SKM-1 treated with dmso at 0.1 percent for 144 hours (cell line): ENCODE data around the gene ZNF814.
"Not testable (repeated sequence)": the region's sequence is repeated elsewhere in the genome, so short reads cannot be mapped to it uniquely, and the experiment has no call there.

Source experiments
- DNase-seq: peaks from one replicate; lab custom pipeline; 2025; ENCODE audit not compliant: unreplicated experiment; lab: John Stamatoyannopoulos, UW

The ZNF814 gene

DNA sequence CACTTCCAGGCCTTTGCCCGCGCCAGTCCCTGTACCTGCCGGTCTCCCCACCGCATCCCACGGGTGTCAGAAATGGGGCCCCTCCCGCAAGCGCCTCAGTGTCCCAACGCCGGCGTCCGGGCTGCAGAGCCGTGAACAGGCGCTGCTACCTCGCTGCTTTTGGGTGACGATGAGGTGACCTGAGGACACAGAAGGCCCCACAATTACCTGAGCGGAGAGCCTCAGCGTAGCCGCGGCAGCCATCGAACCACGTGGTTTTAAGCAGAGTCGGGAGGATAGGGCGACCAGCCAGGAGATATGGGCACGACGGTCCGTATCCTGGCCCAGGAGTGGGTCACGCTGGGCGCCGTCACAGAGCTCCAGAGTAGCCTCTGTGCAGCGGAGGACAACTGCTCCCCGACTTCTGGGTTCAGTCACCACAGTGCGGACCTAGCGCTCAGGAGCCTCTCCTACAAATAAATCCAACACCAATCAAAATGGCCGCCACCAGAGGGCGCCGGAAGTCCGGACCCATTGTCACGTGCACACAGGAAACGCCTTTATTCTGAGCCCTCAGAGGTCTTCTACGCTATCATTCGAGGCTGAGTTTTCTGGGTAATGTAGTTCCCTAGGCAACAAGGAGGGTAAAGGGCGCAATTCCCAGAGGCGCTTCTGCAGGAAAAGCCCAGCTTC lies at the start of gene ZNF814:
Gene ZNF814, minus strand, starts transcription at position 478 of the 672 bp plus-strand sequence. Its CDS starts 235 bp downstream, at position 243.
- DNase-seq = peak; percentile 36

DNA sequence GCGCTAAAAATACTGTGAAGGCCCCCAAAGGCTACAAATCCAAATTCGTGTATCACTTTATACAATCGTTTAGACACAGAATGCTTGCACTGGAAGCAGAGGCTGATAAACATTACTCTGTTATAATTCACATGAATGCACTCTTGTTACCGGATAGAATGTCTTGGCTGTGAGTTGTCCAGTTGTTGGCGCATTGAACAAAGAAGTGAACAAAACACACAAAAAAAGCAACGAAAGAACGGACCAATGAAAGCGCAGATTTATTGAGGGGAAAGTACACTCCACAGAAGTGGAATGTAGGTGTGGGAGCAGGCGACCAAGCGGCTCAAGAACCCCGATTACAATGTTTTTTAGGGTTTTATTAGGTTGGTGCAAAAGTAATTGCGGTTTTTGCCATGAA lies 46.9 kb upstream of the ZNF814 start:
- DNase-seq = no peak

DNA sequence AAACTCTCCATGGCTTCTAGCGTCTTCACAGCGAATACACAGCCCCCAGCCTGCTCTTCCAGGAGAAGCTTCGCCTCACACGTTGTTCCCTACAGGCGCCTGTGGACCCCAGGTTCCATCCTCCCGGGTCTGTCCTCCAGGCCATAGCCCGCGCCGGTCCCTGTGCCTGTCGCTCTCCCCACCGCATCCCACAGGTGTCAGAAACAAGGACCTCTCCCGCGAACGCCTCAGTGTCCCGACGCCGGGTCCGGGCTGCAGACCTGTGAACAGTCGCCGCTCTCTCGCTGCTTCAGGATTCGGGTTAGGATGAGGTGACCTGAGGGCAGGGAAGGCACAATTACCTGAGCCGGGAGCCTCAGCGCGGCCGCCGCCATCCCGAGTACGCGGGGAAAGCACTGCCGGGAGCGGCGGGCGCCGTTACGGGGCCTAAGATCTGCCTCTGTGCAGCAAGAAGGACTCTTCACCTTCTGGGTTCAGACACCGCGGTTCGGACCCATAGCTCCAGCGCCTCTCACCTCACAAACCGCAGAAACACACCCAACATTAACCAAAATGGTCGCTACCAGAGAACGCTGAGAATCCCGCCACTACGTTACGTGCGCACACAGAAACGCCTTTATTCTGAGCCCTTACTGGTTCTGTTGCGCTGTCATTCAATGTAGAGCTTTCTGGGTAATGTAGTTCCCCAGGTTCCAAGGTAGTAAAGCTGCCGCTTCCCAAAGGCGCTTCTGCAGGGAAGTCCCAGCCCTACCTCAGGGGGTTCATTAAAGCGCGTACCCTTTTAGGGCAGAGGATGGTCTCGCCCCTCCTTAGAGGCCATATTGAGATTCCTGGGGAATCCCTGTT lies 46.2 kb upstream of the ZNF814 start, which contains the start of gene ZNF418:
Gene ZNF418, minus strand, starts transcription at position 583 of the 846 bp plus-strand sequence. CDS start 1,580 bp downstream, outside the sequence.
- no peak for DNase-seq

DNA sequence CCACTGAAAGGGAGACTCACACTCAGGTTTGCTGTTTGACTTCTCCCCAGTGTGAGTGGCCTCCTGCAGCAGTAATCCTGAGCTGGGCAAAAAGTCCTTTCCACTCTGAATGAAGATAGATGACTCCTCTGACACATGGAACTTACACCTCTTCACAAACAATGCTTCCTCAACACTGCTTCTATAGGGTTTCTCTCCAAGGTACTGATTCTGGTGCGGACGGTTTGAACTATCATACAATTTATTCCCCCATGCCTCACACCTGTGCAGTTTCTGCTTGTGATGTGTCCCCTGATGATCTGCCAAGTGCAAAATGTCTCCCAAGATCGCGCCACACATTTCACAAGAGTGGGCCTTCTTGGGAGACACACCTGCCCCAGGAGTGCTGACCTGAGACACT lies 38.8 kb upstream of the ZNF814 start:
- DNase-seq = no peak

DNA sequence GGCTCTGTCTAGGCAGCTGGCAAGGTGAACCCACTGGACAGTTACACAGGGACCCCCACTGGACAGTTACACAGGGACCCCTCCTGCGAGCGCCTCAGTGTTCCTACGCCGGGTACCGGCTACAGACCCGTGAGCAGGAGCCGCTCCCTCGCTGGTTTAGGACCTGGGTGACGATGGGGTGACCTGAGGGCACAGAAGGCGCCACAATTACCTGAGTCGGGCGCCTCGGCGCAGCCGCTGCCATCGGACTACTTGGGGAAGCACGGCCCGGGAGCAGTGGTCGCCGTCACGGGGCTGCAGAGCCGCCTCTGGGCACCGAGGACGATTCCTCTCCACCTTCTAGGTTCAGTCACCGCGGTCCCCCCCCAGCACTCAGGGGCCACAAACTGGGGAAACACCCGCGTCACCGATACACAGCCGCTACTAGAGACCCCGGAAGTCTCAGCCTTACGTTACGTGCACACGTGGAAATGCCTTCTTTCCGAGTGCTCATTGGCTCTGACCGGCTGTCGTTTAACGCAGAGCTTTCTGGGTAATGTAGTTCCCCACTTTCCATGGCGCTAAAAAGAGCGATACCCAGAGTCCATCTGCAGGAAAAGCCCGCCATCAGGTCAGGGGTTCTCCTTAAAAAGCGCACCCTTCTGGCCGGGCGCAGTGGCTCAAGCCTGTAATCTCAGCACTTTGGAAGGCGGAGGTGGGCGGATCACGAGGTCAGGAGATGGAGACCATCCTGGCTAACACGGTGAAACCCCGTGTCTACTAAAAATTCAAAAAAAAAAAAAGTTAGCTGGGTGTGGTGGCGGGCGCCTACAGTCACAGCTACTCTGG lies 27.5 kb upstream of the ZNF814 start, which contains the start of gene ZNF417:
Gene ZNF417, minus strand, starts transcription at position 425 of the 828 bp plus-strand sequence. Its CDS starts 181 bp downstream, at position 244.
- DNase-seq = peak; percentile 78

DNA sequence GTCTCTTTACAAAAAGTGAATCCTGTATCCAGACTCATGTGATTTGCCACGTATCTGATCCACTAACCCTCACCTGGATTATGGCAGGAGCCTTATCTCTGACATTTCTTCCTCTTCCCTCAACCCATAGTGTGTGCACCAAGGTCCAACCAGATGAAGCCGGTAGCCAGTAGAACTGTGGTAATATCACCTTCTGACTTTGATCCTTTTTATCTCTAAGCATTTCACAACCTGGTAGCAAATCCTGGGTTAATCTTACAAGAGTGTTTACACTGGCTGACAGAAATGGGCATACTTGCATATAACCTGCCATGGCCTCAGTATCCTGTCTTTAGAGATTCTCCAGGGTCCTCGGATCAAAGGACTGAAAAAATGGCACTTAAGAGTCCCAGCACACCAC lies 25.7 kb upstream of the ZNF814 start:
- DNase-seq = no peak

DNA sequence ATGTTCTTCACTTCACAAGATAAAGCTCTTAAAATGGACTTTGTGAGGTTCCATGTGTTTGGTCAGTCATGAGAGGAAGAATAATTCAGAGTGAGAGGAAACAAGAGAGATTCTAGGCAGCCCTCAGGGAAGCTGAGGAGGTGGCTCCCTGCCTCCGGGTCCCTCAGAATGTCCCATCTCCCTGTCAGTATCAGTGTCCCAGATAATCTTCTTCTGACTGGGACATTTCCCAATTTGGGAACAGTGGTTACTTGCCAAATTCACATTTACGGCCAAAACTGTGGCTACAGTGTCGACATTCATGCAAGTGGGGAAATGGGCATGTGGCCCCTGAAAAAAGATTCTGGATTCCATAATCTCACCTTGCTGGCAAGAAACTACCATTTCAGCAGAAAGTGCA lies 18.6 kb upstream of the ZNF814 start:
- no peak for DNase-seq

DNA sequence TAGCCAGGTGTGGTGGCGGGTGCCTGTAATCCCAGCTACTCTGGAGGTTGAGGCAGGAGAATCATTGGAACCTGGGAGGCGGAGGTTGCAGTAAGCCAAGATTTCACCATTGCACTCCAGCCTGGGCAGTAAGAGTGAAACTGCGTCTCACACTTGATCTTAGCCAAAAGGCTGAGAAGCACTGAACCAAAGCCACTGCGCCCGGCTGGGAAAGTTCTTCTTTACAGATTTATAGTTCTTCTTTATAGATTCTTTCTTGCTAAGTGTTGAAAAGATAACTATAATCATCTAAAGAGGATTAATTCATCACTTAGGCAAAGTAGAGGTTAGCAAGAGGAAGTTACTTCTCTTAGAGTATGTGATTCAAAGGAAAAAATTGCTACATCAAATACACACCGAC lies 16.4 kb upstream of the ZNF814 start:
- DNase-seq = no peak

DNA sequence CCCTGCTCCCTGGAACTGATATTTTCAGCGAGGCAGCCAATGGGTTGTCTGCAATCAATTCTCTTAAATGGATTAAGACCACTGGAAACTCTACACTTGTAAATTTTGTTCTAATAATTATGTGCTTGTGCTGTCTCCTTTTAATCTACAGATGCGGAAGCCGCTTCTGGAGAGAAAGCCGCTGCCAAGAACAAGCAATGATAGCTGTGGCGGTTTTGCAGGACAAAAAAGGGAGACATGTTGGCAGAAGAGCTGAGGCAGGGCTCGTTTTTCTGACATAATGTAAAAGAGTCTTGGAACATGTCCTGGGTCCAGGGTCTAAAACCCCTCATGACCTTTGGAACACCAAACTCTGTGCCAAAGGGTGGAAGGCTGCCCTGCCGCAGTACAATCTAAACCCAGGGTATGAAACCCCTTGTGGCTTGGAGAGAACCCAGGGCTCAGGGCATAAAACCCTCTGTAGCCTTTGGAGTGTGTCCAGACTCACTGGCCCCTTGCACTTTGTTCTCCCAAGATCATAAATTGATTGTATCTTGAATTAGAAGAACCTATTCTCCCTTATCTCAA lies 14.9 kb upstream of the ZNF814 start:
- DNase-seq = no peak

DNA sequence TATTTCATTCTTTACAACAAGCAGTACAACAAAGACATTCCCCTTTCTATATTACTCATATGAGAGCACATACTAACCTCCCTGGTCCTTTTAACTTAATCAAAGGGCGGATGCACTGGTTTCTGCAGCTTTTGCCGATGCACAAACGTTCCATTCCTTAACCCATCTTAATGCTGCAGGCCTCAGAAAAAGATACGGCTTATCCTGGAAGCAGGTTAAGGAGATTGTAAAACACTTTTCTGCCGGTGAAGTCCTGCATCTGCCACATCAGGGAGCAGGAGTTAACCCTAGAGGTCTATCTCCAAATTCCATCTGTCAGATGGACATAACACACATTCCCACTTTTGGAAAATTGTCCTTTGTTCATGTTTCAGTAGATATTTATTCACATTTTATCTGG lies 11.5 kb upstream of the ZNF814 start:
- DNase-seq = no peak

DNA sequence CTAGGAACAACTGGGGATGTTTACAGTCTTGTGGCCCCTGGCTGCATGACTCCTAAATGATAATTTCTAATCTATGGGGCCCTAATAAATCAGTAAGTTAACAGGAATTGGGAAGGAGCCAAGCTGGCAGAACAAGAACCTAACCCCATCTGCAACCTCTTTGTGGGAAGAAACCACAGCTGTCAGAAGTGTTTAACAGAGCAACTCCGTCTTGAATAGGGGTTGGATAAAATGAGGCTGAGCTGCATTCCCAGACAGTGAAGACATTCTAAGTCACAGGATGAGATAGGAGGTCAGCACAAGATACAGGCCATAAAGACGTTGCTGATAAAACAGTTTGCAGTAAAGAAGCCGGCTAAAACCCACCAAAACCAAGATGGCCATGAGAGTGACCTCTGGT lies 1.9 kb upstream of the ZNF814 start:
- not testable (repeated sequence) for DNase-seq

DNA sequence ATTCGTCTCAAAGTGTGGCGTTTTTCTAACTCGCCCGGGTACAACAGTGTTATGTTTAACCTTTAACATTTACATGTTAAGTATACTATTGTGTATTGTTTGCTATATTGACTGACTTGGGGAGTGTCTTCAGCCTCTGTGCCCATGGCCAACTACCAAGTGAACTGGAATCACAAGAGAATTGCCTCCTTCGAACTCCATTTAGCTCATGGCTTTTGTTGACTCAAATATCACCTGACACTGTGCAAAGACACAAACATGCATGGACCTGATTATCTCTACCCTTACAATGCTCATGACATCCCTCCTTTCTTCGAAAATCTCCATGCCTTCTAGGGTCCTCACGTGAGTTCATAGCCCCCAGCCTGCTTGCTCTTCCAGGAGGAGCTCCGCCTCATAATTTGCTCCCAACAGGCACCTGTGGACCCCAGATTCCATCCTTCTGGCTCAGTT lies 704 bp downstream of the ZNF814 start:
- DNase-seq = no peak

DNA sequence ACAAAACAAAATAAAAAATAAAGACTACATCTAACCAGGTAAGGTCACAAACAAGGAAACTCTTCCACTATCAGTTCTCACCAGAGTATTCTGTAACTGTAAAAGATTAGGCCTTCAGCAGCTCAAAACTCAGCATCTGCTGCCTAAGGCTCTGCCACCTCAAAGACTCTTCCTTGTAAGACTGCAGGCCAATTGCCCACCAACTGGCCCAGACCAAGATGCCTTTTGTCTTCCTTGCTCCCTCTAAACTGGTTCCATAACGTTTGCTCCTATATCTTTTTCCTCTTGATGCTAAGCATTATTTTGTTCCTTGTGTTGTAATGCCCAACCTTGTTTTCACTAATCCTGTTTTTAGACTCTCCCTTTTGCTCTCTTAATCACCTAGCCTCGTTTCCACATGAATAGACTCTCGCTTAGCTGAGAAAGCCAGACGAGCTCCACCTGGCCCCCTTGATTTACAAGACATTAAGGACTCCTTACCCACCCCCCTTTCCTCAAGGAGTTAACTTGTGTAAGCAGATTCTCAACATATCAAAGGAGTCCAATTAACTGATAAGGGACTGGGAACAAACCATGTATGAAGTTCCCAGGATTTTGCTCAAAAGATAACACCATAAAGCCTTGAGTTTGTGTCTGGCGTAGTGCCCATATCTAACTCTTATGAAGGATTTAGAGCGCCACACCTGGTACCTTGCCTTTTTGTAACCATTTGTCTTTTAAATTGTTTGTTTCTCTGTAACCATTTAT lies 1.5 kb downstream of the ZNF814 start:
- DNase-seq = no peak

DNA sequence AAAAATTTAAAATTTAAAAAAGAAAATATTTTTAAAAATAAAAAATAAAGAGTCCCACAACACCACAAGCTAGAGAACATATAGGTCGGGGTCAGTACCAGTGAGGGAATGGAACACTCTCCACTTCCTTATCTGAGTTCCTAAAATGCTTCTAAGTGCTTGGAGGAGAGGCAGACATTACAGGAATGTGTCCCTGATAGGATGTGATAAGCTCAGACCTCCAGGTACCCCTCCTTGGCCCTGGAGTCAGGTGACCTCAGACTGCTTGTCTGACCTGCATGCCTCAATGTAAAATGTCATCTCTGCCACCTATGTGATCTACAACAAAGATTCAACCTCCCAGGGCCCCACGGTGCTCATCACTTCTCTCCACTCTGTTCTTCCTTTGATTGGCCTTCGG lies 2.8 kb downstream of the ZNF814 start:
- DNase-seq = no peak

DNA sequence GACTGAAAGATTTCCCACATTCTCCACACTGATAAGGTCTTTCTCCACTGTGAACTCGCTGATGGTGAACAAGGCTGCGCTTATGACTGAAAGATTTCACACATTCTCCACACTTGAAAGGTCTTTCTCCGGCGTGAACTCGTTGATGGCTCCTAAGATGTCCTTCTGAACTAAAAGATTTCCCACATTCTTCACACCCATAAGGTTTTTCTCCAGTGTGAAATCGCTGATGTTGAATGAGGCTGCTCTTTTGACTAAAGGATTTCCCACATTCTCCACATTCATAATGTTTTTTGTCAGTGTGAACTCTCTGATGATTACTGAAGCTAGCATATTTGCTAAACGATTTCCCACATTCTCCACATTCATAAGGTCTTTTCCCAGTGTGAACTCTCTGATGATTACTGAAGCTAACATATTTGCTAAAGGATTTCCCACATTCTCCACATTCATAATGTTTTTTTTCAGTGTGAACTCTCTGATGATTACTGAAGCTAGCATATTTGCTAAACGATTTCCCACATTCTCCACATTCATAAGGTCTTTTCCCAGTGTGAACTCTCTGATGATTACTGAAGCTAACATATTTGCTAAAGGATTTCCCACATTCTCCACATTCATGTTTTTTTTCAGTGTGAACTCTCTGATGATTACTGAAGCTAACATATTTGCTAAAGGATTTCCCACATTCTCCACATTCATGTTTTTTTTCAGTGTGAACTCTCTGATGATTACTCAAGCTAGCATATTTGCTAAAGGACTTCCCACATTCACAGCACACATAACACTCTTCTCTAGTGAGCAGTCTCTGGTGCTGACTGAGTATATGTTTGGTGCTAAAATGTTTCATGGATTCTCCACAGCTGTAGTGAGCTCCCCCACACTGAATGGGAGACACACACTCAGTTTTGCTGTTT lies 14.7 kb downstream of the ZNF814 start:
- not testable (repeated sequence) for DNase-seq

DNA sequence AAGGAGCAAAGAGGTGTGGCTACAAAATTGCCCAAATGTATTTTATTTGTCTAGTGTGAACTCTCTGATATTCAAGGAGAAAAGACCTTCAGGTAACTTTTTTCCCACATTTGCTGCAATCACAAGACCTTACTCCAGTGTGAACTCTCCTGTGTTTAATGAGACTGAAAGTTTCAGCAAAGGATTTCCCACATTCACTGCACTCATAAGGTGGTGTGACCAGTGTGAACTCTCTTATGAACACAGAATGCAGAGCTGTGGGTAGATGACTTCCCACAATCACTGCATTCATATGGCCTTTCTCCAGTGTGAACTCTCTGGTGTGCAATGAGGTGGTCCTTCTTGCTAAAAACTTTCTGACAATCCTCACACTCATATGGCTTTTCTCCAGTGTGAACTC lies 16.4 kb downstream of the ZNF814 start:
- no peak for DNase-seq

DNA sequence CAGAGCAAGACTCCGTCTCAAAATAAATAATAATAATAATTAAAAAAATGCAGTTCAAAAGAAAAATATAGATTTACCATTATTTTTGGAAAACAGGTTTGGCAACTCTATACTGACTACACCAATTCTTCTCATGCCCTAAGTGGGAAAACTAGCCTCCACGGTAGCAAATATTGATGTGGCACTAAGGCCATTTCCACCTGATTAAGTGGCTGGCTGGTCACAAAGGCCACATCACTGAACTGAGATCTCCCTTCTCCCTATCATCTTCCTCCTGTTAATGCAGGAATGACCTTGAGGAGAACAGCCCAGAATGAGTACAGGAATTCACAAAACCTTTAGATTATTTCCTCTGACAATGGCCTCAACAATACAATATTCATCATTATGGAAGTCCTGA lies 18.6 kb downstream of the ZNF814 start:
- DNase-seq = no peak

DNA sequence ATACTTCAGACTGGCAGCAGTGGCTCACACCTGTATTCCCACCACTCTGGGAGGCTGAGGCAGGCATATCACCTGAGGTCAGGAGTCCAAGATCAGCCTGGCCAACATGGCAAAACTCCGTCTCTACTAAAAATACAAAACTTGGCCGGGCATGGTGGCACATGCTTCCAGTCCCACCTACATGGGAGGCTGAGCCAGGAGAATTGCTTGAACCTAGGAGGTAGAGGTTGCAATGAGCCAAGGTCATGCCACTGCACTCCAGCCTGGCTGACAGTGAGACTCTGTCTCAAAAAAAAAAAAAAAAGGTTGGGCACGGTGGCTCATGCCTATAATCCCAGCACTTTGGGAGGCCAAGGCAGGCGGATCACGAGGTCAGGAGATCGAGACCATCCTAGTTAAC lies 19.2 kb downstream of the ZNF814 start:
- not testable (repeated sequence) for DNase-seq

DNA sequence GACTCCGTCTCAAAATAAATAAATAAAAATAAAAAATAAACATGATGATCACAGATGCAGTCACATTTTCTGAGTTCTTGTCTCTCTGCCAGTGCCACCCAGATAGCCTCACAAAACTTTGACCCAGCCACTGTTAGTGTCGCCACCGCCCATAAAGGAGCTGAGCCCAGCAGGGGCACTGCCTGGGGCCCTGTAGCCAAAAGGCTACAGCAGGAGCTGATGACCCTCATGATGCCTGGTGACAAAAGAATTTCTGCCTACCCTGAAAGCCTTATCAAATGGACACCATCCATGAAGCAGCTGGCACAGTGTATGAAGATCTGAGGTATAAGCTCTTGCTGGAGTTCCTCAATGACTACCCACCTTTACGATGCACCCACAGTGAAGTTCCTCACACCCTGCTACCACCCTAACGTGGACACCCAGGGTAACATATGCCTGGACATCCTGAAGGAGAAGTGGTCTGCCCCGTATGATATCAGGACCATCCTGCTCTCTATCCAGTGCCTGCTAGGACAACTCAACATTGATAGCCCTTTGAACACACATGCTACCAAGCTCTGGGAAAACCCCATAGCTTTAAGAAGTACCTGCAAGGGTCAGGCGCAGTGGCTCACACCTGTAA lies 20.9 kb downstream of the ZNF814 start:
- no peak for DNase-seq
